ENCODE data around the gene PIK3R6.

PIK3R6 gene

GRCh38 chr17:8872036-8872704 lies 4.7 kb upstream of the PIK3R6 start:
- Mint-ChIP-seq H3K27me3 (ENCODE audit: low read depth) (no peaks in the 10 kb centered on the region), H3K4me3 (no peak overlapping the region), H3K36me3 (ENCODE audit: low read depth) (peaks cover 2% of the 10 kb centered on the region), H3K9me3 (no peaks in the 10 kb centered on the region), H3K4me1 (ENCODE audit: low read depth) (peaks cover 23% of the 10 kb centered on the region), H3K27ac (no peak overlapping the region)

DNA sequence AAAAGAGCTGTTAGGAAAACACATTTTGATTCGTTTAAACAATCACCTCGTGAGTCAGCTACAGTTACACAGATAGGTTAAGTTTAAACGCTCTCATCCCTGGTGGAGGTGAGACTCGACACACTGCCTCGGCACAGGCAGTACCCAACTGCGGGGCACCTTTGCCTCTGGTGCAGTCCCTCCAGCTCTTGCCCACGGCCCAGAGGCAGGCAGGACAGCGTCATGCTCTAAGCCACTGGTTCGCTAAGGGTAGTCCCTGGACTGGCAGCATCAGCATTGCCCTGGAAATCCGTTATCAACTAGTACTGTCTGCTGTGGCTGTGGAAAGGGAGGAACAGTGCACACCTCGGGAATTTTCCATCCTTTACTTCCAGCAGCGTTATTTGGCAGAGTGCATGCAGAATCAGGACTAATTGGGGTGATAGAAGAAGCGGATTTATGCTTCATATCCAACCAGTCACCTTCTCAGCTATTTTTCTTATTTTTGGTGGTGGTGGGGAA lies 3.7 kb upstream of the PIK3R6 start:
- Mint-ChIP-seq H3K4me1 (ENCODE audit: low read depth) (peaks cover 30% of the 10 kb centered on the region), H3K27me3 (ENCODE audit: low read depth) (no peaks in the 10 kb centered on the region), H3K36me3 (ENCODE audit: low read depth) (peaks cover 3% of the 10 kb centered on the region), H3K9me3 (no peaks in the 10 kb centered on the region), H3K27ac (no peak overlapping the region), H3K4me3 (no peak overlapping the region)

GRCh38 chr17:8870406-8871040 lies 3.0 kb upstream of the PIK3R6 start:
- H3K9me3 Mint-ChIP-seq, result no peaks in the 10 kb centered on the region

GRCh38 chr17:8869114-8869815 lies 1.8 kb upstream of the PIK3R6 start:
- Mint-ChIP-seq H3K27ac (no peak overlapping the region), H3K4me3 (no peak overlapping the region), H3K27me3 (ENCODE audit: low read depth) (no peaks in the 10 kb centered on the region), H3K36me3 (ENCODE audit: low read depth) (peaks cover 3% of the 10 kb centered on the region), H3K4me1 (ENCODE audit: low read depth) (peaks cover 34% of the 10 kb centered on the region), H3K9me3 (no peaks in the 10 kb centered on the region)

More at GRCh38 chr17:8870406-8871040, 3.0 kb upstream of the PIK3R6 start:
- Mint-ChIP-seq H3K27me3 (ENCODE audit: low read depth) (no peaks in the 10 kb centered on the region), H3K36me3 (ENCODE audit: low read depth) (peaks cover 3% of the 10 kb centered on the region), H3K27ac (no peak overlapping the region), H3K4me1 (ENCODE audit: low read depth) (peaks cover 30% of the 10 kb centered on the region), H3K4me3 (no peak overlapping the region)

- H3K27ac Mint-ChIP-seq, result peak overlapping the region; percentile 34
- H3K4me3 Mint-ChIP-seq, result no peak overlapping the region
- peaks cover 34% of the 10 kb centered on the region for H3K4me1 Mint-ChIP-seq (ENCODE audit: low read depth)
- no peaks in the 10 kb centered on the region for H3K27me3 Mint-ChIP-seq (ENCODE audit: low read depth)
- peaks cover 5% of the 10 kb centered on the region for H3K36me3 Mint-ChIP-seq (ENCODE audit: low read depth)
- H3K9me3 Mint-ChIP-seq, result no peaks in the 10 kb centered on the region
Measured at GRCh38 chr17:8868529-8868951, 1.1 kb upstream of the PIK3R6 start.

- no peaks in the 10 kb centered on the region for H3K27me3 Mint-ChIP-seq (ENCODE audit: low read depth)
- H3K9me3 Mint-ChIP-seq, result no peaks in the 10 kb centered on the region
- peak overlapping the region; percentile 34 for H3K27ac Mint-ChIP-seq
- H3K4me3 Mint-ChIP-seq, result peak overlapping the region; percentile 56
- H3K36me3 Mint-ChIP-seq (ENCODE audit: low read depth), result peaks cover 8% of the 10 kb centered on the region
- peaks cover 34% of the 10 kb centered on the region for H3K4me1 Mint-ChIP-seq (ENCODE audit: low read depth)
Measured at GRCh38 chr17:8868092-8868491, 618 bp upstream of the PIK3R6 start.

DNA sequence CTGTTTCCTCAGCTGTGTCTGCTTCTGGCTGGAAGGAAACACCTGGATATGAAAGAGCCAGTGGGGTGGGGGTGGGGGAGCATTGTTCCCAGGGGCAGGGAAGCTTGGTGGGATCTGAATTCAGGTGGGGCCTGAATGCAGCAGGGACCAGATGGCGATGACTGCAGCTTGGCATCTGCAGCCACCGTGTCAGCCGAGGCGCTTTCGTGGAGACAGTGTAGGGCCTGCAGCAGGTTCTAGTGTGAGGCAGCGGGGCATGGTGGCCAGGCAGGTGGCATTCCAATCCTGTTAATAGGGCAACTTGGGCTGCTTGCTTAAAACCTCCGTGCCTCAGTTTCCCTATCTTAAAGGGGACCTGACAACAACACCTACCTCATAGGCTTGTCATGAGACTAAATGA lies 1.7 kb downstream of the PIK3R6 start:
- Mint-ChIP-seq H3K36me3 (ENCODE audit: low read depth) (peaks cover 11% of the 10 kb centered on the region), H3K27ac (no peak overlapping the region), H3K9me3 (no peaks in the 10 kb centered on the region), H3K4me1 (ENCODE audit: low read depth) (peaks cover 46% of the 10 kb centered on the region), H3K27me3 (ENCODE audit: low read depth) (no peaks in the 10 kb centered on the region), H3K4me3 (no peak overlapping the region)

DNA sequence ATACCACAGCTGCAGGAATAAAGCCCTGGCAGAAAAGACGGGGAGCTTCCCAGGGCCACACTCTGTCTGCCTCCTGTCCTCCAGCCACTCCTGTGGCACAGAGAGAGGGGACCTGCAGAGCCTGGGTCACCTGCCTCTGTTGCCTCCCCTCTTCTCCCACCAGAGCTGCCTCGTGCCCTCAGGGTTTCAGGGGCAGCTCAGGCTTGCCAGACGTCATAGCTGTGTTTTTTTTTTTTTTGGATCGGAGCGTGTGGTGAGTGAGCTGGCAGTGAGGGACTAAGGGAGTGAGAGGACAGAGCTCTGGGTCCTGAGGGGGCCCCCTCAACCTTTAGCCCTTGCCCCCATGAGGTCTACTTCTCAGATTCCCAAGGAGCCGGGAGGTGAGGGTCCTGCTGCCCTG lies 2.1 kb downstream of the PIK3R6 start:
- Mint-ChIP-seq H3K27me3 (ENCODE audit: low read depth) (no peaks in the 10 kb centered on the region), H3K4me3 (no peak overlapping the region), H3K9me3 (no peaks in the 10 kb centered on the region), H3K4me1 (ENCODE audit: low read depth) (peaks cover 46% of the 10 kb centered on the region), H3K36me3 (ENCODE audit: low read depth) (peaks cover 11% of the 10 kb centered on the region), H3K27ac (no peak overlapping the region)

DNA sequence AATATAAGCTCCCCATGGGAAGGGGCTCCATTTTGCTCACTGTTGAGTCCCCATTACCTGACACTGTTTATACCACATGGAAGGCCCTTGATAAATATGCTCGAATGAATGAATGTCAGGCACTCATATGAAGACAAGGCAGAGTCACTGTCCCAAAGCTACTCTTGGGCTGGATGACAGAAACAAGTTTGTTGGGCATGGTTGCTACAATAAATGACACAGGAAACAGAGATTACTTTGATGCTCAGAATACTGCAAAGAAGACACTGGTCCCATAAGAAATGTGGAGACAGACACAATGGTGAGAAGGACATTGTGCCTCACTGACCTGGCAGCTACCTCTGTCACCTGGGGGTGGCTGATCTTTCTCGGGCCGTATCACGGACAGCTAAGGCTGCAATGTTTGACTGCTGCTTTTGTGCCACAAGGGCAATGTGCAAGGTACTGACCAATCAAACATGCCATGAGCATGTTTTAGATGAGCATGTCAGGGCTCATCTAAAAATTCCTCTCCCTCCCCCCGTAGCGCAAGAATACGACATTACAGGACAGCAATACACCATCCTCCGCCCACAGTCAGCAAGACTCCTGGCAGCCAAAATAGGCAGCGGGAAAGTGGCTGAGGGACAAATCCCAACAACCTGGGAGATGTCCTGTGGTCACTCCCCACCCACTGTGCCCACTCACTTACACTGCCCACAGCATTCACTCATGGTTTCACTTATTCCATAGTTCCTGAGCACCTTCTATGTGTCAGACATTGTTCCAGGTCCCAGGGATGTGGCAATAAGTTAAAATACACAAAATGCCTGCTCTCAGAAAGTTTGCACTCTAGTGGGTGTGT lies 5.0 kb downstream of the PIK3R6 start:
- Mint-ChIP-seq H3K36me3 (ENCODE audit: low read depth) (peaks cover 16% of the 10 kb centered on the region), H3K4me3 (no peak overlapping the region), H3K27ac (peak overlapping the region; percentile 54), H3K27me3 (ENCODE audit: low read depth) (no peaks in the 10 kb centered on the region), H3K9me3 (no peaks in the 10 kb centered on the region), H3K4me1 (ENCODE audit: low read depth) (peaks cover 48% of the 10 kb centered on the region)

GRCh38 chr17:8861495-8862181 lies 5.8 kb downstream of the PIK3R6 start:
- Mint-ChIP-seq H3K4me1 (ENCODE audit: low read depth) (peaks cover 47% of the 10 kb centered on the region), H3K27me3 (ENCODE audit: low read depth) (no peaks in the 10 kb centered on the region), H3K4me3 (no peak overlapping the region), H3K27ac (peak overlapping the region; percentile 68), H3K36me3 (ENCODE audit: low read depth) (peaks cover 16% of the 10 kb centered on the region), H3K9me3 (no peaks in the 10 kb centered on the region)

GRCh38 chr17:8859804-8860430 lies 7.6 kb downstream of the PIK3R6 start:
- H3K36me3 Mint-ChIP-seq (ENCODE audit: low read depth), result peaks cover 17% of the 10 kb centered on the region
- H3K9me3 Mint-ChIP-seq, result no peaks in the 10 kb centered on the region
- H3K27me3 Mint-ChIP-seq (ENCODE audit: low read depth), result no peaks in the 10 kb centered on the region
- no peak overlapping the region for H3K4me3 Mint-ChIP-seq
- no peak overlapping the region for H3K27ac Mint-ChIP-seq
- peaks cover 46% of the 10 kb centered on the region for H3K4me1 Mint-ChIP-seq (ENCODE audit: low read depth)

GRCh38 chr17:8859027-8859803 lies 8.3 kb downstream of the PIK3R6 start:
- H3K4me3 Mint-ChIP-seq, result peak overlapping the region; percentile 7
- peaks cover 17% of the 10 kb centered on the region for H3K36me3 Mint-ChIP-seq (ENCODE audit: low read depth)

DNA sequence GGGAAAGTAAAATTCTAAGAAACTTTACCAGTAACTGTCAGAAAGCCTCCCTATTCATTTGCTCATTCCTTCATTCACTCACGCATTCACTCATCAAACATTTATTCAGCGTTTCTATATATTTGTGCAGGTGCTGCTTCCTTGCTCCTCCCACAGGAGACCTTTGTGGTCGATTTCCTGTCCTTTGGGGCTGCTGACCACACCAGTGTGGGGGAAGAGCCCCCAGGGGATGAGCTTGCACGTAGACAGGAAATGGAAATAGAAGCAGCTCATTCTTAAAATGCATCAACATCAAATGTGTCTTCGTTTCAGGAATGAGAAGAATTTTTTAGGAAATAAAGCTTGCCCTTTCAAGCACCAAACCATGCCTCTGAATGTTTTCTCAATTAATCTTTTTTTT lies 9.6 kb downstream of the PIK3R6 start:
- peak overlapping the region; percentile 86 for H3K27ac Mint-ChIP-seq
- H3K9me3 Mint-ChIP-seq, result no peaks in the 10 kb centered on the region
- H3K4me1 Mint-ChIP-seq (ENCODE audit: low read depth), result peaks cover 43% of the 10 kb centered on the region
- H3K4me3 Mint-ChIP-seq, result peak overlapping the region; percentile 85
- no peaks in the 10 kb centered on the region for H3K27me3 Mint-ChIP-seq (ENCODE audit: low read depth)
- H3K36me3 Mint-ChIP-seq (ENCODE audit: low read depth), result peaks cover 12% of the 10 kb centered on the region

More at GRCh38 chr17:8859027-8859803, 8.3 kb downstream of the PIK3R6 start:
- Mint-ChIP-seq H3K9me3 (no peaks in the 10 kb centered on the region), H3K27ac (peak overlapping the region; percentile 79), H3K27me3 (ENCODE audit: low read depth) (no peaks in the 10 kb centered on the region), H3K4me1 (ENCODE audit: low read depth) (peaks cover 43% of the 10 kb centered on the region)

Measured in T-helper 1 cell treated with Interleukin-12 subunit alpha and Interleukin-12 subunit beta and Interleukin-4 antibody, amounts not matched to agents 30 μg/mL and 1 μg/mL, for 36 hours (primary cell).